GM21717 (cell line): Measurements from ENCODE around the gene IL17RB.

ENCODE experiments used
- ATAC-seq: cut with Tn5 transposase; IDR thresholded peaks from one replicate; pipeline ENCODE4 v1.9.1; 2021; ENCODE audit warnings: mild to moderate bottlenecking, moderate library complexity; ENCODE audit not compliant: unreplicated experiment

IL17RB gene

DNA sequence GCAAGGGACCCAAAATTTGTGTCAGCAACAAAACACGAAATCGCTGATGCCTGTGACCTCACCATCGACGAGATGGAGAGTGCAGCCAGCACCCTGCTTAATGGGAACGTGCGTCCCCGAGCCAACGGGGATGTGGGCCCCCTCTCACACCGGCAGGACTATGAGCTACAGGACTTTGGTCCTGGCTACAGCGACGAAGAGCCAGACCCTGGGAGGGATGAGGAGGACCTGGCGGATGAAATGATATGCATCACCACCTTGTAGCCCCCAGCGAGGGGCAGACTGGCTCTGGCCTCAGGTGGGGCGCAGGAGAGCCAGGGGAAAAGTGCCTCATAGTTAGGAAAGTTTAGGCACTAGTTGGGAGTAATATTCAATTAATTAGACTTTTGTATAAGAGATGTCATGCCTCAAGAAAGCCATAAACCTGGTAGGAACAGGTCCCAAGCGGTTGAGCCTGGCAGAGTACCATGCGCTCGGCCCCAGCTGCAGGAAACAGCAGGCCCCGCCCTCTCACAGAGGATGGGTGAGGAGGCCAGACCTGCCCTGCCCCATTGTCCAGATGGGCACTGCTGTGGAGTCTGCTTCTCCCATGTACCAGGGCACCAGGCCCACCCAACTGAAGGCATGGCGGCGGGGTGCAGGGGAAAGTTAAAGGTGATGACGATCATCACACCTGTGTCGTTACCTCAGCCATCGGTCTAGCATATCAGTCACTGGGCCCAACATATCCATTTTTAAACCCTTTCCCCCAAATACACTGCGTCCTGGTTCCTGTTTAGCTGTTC is 35.0 kb upstream of the IL17RB start:
- no peak for ATAC-seq

DNA sequence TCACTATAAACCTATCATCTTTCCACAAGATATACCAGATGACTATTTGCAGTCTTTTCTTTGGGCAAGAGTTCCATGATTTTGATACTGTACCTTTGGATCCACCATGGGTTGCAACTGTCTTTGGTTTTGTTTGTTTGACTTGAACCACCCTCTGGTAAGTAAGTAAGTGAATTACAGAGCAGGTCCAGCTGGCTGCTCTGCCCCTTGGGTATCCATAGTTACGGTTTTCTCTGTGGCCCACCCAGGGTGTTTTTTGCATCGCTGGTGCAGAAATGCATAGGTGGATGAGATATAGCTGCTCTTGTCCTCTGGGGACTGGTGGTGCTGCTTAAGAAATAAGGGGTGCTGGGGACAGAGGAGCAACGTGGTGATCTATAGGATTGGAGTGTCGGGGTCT is 33.9 kb upstream of the IL17RB start:
- ATAC-seq, result no peak

DNA sequence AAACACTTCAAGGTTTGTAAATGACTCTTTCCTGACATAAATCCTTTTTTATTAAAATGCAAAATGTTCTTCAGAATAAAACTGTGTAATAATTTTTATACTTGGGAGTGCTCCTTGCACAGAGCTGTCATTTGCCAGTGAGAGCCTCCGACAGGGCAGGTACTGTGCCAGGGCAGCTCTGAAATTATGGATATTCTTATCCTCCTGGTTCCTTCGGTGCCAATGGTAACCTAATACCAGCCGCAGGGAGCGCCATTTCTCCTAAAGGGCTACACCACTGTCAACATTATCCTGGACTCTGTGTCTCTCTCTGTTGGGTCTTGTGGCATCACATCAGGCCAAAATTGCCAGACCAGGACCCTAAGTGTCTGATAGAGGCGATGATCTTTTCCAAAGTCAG is 33.1 kb upstream of the IL17RB start:
- ATAC-seq, result no peak

DNA sequence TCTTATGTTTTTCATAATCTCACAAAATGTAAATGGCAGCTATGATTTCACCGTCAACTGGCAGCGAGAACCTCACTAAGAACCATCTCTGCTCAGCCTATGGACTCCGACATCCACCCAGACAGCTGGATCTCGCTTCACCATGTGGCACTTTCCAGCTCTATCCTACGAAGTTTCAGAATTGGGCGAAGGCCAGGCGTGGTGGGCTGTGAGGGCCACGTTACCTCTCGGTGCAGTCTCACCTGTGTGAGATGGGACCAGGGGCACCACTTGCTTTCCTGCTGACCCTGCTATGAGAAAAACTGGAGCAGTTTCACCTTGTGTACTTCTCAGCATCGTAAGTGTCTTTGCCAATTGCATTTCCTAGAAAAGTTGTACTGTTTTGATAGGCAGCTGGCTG is 32.5 kb upstream of the IL17RB start:
- ATAC-seq, result no peak

DNA sequence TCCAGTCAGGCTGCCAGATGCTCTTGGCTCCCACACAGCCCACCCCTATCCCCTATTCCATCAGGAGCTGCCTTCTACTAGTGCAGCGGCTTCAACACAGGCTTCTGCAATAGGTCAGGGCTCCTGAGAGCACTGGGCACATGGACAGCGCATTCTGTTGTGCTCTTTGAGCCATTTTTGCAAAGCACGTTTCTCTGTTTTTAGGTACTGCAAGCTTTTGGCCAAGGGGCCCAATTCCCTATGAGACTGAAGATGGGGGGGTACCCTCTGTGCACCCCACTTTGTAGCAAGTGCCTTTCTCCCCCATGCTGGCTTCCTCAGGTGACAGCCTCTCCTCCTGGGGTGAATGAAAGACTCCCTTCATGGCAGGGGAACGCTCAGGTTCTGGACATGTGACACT is 31.3 kb upstream of the IL17RB start:
- no peak for ATAC-seq

DNA sequence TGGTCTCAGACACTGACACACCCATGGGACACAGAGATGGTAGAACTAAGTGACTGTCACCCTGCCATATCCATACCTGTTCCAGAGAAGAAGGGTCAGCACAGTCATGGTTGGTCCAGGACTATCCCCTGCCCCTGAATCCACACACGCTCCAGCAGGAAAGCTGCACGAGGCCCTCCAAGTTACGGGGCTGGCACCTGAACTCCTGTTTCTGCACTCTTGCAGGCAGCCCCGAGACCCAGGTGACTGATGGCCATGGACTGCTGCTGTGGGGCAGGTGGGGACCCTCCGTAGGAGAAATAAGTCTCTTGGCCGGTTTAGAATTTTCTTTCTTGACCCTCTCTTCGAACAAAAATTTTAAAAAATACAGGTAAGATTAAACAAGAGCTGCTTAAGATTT is 30.7 kb upstream of the IL17RB start:
- ATAC-seq, result no peak

DNA sequence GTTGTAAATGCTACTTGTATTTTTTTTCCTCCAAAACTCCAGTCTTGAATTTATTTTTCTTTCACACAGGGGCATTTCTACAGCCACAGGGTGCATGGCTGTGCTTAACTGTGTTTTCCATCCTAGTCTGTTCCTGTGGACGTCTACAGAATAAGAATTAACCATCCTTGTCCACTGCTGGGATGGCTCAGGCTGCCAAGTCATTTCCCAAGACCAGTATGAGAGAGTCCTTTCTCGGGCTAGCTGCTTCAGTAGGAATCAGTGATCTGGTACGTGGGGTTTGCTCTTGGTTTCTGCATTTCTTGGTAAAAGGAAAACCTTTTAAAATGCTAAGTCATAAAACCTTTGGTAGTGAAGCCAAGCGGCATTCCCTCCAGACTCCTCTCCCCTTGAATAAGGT is 29.9 kb upstream of the IL17RB start:
- no peak for ATAC-seq

DNA sequence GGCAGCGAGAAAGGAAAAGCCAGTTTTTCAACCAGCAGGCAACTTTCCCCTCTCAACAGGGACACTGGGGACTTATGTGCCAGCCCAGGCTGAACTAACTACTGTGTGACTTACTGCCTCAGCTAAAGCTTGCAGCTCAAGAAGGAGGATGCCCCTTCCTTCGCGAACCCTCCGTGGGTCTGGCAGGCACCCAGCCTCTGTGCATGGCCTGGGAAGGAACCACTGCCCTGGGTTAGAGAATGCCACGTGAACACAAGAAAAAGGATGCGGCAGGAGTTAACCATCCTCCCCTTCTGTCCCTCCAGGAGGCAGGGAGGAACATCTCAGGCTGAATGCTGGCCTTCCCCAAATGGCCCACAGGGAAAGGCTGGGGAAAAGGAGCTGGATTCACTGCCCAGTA is 29.2 kb upstream of the IL17RB start:
- ATAC-seq, result no peak

DNA sequence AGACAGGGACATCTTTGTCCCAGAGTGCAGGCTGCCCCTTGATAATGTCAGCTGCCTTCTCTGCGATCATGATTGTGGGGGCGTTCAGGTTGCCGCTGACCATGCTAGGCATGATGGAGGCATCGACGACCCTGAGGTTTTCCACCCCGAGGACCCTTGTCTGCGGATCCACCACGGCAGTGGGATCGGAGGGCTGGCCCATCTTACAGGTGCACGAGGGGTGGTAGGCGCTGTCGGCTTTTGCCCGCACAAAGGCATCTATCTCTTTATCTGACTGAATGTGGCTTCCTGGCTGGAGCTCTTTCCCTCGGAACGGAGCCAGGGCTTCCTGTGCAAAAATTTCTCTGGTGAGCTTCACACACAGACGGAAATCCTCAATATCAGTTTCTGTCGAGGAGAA is 28.6 kb upstream of the IL17RB start:
- no peak for ATAC-seq

DNA sequence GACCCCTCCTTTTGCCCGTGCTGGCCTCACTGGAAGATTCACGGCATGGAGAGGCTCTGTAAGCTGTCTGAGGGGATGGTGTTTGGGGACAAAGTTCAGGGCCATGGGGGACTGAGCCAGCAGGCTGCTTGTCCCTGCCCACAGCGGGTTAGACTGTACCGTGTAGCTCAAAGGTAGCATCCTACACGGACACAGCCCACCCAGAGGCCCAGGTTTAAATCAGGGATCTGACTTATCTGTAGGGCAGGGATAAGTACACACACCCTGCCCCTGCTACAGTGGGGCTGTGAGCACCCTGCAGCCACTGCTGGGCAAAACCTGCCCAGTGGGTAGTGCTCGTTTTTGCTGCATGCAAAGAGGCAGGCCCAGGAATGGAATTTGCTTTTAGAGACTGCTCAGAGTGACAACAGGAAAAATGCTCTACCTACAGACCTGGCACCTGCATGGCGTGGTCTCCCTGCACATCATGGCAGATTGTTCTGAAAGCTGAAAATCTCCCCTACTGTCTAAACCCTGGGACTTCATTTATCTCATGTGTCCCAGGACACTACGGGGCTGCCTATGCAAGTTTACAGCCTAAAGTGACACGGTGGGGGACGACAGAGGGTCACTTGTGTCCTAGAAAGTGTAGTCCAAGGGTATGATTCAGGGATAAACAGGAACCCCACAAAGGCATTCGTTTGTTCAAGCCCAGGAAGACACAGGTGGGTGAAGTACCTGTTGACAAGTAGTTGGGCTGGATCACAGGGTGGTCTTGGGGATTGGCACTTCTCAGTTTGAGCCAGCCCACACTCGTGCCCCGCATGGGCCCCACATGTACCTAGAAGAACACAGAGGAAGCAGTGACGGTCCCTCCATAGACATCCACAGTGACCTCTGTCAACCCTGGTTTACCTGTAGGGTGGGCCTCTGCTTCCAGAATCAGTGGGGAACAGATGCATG is 27.9 kb upstream of the IL17RB start:
- ATAC-seq, result no peak

DNA sequence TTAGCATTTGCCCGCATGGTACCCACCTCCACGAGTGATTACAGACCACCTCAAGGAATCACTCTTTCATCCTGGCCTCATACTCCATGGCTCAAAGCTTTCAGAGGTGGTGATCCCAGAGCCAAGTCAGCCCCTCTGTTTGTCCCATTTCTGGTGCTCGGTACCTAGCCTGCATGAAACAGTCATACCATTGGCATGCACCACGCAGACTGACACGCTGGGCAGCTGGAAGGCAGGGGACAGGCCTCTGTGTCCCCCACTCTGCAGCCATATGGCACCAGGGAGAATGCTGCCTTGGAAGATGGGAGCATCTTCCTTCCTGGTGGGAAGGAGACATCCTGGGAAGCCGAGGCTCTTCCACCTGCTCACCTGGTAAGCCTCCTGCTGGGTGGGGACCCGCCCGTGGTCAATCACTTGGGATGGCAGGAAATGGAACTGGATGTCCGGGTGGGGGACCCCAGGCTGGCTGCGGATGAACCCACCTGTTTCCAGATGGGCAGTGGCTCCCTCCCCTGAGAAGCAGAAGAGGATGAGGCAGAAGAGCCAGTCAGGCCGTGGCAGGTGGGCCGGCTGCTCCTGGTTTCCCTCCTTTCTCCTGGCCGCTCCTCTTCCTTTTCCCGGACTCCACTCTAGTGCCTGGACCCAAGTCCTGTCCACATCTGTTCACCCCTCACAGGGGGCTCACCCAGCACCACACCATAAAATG is 27.1 kb upstream of the IL17RB start:
- ATAC-seq, result no peak

DNA sequence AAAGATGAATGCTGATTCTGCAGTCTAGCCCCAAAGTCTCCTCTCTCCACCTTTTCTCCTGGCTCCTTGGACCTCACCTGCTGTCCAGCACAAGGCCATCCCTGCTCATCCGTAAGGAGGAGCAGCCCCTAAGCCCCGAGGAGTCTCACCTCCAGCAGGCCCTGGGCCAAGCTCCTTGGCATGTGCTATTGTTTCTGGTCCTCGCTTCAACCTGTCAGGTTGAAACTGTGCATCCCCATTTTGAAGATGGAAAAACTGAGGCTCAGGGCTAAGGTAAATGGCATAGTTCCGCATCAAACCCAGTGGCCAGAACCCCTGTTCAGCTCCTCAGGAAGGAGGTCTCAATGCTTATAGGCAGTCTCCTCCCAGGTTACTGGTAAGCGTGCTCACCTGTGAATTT is 26.3 kb upstream of the IL17RB start:
- ATAC-seq, result no peak

DNA sequence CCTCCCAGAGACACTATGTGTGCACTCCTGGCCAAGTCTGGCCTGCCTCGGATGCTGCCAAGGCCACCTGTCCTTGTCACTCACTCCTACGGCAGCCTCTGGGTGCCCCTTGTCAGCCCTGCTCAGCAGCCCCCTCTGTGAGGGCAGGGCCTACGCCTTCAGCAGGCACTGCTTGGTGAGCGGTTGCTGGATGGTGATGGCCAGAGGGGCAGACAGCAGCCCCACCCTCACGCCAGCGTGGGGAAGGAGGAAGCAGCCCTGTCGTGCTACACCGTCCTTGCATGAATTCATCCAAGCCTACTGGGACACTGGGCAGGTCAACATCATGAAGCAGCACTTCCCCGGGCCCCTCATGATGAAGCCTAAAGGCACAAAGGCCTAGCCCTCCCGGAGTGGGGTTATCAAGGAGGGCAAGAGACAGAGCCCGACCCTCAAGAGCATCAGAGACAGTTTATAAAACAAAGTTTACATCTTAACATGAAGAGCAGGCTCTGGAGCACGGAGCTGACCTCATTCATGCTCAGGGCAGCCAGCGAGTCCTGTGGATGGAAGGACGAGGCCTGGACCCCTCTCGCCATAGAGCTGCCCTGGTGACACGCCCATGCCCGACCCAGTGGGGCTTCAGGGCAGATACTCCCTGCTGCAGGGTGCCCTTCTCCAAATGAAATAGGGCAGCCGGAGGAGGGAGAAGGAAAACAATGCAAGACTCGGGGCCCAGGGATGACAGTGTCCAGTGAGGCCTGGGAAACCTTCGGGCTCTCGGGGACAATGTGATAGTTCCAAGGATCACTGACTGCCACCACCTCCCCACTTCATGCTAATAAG is 25.4 kb upstream of the IL17RB start:
- no peak for ATAC-seq

DNA sequence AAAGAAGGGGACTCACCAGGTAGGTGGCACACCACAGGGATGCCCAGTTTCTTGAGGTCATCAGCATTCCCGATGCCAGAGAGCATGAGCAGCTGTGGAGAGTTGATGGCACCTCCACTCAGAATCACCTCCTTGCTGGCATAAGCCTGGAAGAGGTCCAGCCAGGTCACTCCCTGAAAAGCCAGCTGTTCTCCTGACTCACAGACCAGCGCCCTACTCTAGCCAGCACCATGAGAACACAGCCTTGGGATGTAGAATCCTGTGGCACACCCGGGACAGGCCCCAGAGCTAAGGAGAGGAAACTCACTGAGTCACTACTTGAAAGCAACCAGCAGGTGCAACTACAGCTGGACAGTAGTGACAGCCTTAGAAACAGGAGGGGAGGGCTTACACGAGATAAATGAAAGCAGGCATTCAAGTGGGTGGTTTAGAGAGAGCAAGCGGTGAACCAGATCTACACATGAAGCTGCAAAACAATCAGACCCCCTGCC is 24.7 kb upstream of the IL17RB start:
- ATAC-seq, result no peak

DNA sequence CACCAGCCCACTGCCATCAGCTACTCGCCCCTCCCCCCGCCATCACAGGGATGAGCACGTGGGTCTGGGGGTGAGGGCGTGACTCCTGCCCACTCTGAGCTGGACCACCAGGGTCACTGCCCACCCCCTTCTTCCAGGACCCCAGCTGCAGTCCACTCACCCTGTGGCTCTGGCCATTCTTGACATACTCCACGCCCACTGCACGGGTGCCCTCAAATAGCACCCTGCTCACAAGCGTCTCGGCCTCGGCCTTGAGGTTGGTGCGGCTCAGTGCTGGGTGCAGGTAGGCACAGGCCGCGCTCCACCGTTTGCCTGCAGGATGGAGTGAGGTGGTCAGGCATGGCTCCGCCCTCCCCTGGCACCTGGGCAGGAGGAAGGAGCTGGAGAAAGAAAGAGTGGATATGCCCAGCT is 24.0 kb upstream of the IL17RB start:
- no peak for ATAC-seq

DNA sequence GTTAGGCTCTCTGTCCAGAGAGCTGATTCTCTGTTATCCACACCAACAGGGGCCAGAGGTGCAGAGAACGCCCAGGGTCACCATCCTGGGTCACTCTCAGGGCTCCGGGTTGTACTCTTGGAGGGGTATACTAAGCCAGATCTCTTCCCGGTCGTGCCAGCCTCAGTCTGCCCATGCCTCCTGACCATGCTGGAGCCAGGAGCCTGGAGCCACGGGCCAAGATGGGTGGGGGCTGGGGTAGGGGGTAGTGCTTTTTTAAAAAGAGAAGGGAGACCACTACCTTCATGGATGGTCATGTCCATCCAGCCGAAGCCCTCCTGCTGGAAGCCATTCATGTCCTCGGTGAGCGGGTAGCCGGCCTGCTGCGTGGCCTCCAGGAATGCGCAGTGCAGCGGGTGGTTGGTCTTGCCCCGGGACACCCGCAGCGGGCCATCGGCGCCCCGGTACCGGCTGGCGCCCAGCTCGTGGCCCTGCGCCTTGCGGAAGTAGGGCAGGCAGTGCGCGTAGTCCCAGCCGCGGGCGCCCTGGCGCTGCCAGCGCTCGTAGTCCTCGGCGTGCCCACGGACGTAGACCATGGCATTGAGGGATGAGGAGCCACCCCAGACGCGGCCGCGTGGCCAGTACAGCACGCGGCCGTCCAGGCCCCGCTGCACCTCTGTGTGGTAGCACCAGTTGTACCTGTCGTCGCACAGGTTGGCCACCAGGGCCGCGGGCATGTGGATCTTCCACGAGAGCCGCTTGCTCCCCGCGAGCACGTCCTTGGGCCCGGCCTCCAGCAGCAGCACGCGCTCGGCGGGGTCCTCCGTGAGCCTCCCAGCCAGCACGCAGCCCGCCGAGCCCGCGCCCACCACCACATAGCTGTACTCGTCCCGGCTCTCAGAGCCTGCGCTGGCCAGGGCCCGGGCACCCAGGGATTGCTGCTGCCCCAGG is 23.1 kb upstream of the IL17RB start:
- ATAC-seq, result no peak

DNA sequence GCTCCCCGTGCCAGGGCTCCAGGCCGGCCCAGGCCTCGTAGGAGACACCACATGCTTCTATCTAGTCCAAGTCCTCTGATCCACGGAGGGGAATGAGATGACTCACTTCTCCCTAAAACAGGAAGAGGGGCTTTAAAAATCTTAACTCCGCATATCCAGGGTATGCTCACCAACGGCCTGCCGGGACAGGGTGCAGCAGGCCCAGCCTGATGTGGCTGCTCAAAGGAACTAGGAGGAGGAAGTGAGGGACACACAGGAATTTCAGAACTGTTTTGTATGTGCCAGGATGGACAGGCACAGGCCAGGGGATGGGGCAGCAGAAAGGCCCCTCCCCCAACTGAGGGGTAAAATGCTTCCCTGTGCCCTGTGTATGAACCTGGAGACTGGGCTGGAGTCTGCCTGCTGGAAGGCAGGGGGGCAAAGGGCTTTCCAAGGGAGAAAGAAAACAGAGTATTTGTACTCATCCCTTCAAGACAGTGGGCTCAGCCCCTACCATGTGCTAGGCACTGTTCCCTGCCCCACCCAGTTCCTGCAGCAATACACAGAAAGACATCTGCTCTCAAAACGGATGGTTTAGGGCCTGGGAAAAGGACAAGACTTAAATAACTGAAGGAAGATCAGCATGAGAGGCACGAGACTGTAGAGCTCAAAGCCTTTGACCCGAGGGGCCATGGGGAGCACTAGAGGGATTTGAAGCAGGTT is 22.3 kb upstream of the IL17RB start:
- ATAC-seq, result no peak

DNA sequence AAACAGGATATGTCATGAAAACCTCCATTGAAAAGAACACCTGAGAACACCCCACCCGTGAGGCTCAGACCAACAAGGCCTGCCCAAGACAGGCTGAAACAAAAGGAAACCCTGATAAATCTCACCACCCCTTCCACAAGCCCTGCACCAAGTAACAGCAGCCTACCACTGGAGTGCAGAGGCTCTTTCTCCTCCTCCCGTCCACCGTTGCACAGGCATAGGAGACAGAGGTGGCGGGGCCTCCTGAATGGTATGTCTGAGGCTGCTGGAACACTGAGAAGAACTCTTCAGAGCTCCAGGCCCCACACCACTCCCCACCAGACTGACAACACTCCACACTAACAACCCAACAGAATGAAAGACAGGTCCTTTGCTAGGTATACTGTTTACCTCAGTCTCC is 21.6 kb upstream of the IL17RB start:
- no peak for ATAC-seq

DNA sequence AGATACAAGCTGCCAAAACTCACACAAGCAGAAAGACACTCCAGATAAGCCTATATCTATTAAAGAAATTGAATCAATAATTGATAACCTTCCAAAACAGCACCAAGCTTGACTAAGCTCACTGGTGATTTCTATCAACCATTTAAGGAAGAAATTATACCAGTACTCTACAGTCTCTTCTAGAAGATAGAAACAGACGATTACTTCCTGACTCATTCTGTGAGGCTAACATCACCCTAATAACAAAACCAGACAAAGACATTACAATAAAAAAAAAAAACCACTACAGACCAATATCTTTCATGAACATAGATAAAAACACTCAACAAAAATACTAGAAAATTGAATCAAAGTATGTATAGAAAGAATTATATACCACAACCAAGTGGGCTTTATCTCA is 20.3 kb upstream of the IL17RB start:
- no peak for ATAC-seq
